Caki2 (cell line): ENCODE measurements around the gene PTK7. TPM values are rescaled to one million over a fixed set of nuclear protein-coding genes. Genes with fewer than 3 reads are reported as not detected.
"Not testable (repeated sequence)": the region's sequence is repeated elsewhere in the genome, so short reads cannot be mapped to it uniquely, and the experiment has no call there.

ENCODE experiments used
- DNase-seq: peaks from one replicate; pipeline ENCODE4 v3.0.0-alpha.2; 2015; ENCODE audit warnings: low read depth
- in situ Hi-C: cut with HindIII; loops from 2 replicates; pipeline ENCODE4 v1.10.0; 2016; ENCODE audit warnings: low sequenced_read_pairs, low pct_unique_long_range_greater_than_20kb, mixed read lengths
- total RNA-seq: library from RNA; depleted of rRNA; stranded (reverse); fragments of >200 nt; shearing (Covaris generic); gene quantifications from 2 replicates; pipeline ENCODE4 v1.2.3, GENCODE V29; 2014; ENCODE audit warnings: low replicate concordance

The PTK7 gene
- total RNA-seq, 1 experiment from 2014 or later: 69.5 TPM

DNA sequence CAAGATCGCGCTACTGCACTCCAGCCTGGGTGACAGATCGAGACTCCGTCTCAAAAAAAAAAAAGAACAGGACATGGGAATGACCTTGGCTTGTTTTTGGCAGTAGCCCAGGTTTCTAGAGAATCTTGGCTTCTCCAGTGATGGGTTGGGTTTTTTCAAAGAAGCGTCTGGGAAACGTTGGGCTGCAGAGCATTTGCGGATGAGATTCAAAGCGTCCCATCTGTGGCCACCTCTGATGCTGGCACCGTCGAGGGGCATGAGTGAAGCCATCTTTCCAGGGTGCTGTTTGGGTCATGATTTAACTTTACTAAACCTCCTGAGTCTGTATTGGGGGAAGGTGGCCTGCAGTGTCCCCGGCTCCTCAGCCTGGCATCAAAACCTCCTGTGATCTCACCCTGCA lies 51.8 kb downstream of the PTK7 start:
- in situ Hi-C loops: no loop called here
- no peak for DNase-seq

DNA sequence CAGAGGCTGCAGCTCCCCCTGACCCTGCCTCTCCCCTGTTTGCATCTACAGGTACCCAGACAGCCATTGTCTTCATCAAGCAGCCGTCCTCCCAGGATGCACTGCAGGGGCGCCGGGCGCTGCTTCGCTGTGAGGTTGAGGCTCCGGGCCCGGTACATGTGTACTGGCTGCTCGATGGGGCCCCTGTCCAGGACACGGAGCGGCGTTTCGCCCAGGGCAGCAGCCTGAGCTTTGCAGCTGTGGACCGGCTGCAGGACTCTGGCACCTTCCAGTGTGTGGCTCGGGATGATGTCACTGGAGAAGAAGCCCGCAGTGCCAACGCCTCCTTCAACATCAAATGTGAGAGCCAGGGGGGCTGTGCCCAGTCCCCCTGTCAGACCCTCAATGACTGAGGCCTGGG lies 52.8 kb downstream of the PTK7 start:
- in situ Hi-C loops: no loop called here
- DNase-seq: no peak

DNA sequence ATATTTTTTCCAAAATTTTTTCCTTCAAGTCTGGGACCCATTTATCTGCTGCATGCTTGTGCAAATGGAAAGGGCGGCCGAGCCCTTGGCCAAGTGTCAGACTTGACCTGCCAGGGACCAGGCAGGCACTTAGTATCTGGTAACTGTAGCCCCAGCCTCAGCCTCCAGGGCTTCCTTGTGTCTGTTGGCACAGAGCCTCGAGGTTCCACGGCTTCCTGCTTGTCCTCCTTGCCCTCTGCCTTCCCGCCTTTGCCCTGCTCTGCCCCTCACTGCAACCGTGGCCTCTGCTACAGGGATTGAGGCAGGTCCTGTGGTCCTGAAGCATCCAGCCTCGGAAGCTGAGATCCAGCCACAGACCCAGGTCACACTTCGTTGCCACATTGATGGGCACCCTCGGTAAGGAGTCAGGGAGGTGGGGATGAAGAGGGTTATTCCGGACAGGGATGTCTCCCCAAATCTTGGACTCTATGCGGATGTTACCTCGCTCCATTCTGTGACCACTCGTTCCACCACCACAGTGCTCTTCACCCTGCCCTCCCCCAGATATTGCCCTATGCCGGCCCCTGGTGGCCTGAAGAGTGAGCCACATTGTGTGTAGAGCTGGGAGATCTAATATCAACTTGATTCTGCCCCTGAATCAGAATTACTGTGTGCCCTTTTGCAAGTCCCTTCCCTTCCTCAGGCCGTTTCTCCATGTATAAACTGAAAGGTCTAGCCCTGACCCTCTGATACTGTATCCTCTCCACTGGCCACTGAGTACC lies 53.5 kb downstream of the PTK7 start:
- peak; percentile 17 for DNase-seq
- in situ Hi-C loops: no loop called here

DNA sequence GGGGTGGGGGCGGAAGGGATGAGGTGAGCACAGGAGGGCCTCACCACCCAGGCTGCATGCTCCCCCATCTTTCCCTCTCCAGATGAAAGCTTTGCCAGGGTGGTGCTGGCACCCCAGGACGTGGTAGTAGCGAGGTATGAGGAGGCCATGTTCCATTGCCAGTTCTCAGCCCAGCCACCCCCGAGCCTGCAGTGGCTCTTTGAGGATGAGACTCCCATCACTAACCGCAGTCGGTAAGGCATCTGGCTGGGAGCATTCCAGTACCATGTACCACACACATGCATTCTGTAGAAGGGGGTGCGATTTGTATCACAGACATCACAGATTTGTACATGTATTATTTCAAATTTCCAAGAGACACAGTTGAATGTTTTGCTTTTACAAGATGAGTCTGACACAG lies 54.3 kb downstream of the PTK7 start:
- DNase-seq: no peak
- in situ Hi-C loops: no loop called here

DNA sequence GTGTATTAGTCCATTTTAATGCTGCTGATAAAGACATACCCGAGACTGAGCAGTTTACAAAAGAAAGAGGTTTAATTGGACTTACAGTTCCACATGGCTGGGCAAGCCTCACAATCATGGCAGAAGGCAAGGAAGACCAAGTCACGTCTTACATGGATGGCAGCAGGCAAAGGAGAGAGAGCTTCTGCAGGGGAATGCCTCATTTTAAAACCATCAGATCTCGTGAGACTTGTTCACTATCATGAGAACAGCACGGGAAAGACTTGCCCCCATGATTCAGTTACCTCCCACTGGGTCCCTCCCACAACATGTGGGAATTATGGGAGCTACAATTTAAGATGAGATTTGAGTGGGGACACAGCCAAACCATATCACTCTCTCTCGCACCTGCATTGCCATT lies 55.3 kb downstream of the PTK7 start:
- in situ Hi-C loops, DNase-seq: not testable (repeated sequence)

DNA sequence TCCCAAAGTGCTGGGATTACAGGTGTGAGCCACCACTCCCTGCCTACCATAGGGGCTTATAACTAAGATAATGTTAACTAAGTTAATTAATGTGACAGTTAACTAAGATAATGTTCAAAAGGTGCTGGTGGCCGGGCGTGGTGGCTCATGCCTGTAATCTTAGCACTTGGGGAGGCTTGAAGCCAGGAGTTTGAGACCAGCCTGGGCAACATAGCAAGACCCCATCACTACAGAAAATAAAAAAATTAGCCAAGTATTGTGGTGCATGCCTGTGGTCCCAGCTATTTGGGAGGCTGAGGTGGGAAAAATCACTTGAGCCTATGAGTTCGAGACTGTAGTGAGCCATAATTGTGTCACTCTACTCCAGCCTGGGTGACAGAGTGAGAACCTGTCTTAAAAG lies 62.2 kb downstream of the PTK7 start:
- in situ Hi-C loops: no loop called here
- no peak for DNase-seq

DNA sequence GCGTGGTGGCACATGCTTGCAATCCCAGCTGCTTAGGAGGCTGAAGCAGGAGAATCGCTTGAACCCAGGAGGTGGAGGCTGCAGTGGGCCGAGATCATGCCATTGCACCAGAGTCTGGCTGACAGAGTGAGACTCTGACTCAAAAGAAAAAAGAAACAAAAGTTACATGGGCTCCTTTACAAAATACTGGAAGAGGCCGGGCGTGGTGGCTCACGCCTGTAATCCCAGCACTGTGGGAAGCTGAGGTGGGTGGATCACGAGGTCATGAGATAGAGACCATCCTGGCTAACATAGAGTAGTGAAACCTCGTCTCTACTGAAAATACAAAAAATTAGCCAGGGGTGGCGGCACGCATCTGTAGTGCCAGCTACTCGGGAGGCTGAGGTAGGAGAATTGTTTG lies 63.9 kb downstream of the PTK7 start:
- DNase-seq, in situ Hi-C loops: not testable (repeated sequence)

DNA sequence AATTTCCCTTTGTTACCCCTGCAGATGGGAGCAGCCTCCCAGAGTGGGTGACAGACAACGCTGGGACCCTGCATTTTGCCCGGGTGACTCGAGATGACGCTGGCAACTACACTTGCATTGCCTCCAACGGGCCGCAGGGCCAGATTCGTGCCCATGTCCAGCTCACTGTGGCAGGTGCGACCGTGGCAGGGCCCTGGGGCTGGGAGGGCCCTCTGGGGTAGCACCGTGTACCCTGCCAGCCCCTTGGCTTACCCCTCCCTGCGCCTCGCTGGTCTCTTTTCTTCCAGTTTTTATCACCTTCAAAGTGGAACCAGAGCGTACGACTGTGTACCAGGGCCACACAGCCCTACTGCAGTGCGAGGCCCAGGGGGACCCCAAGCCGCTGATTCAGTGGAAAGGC lies 65.5 kb downstream of the PTK7 start:
- DNase-seq: no peak
- in situ Hi-C loops: no loop called here

DNA sequence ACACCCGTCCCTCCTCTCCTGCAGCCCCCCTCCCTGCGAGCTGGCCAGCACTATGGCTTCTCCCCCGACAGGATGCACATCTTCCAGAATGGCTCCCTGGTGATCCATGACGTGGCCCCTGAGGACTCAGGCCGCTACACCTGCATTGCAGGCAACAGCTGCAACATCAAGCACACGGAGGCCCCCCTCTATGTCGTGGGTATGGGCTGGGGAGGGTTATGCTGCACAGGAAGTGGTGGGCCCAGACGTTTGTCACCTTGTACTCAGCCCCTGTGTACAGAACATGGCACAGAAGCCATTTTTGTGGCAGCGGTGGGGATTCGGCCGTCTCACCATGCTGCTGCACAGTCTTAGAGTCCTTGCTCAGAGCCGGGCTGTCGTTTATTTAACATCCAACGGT lies 66.0 kb downstream of the PTK7 start:
- no peak for DNase-seq
- in situ Hi-C loops: no loop called here

DNA sequence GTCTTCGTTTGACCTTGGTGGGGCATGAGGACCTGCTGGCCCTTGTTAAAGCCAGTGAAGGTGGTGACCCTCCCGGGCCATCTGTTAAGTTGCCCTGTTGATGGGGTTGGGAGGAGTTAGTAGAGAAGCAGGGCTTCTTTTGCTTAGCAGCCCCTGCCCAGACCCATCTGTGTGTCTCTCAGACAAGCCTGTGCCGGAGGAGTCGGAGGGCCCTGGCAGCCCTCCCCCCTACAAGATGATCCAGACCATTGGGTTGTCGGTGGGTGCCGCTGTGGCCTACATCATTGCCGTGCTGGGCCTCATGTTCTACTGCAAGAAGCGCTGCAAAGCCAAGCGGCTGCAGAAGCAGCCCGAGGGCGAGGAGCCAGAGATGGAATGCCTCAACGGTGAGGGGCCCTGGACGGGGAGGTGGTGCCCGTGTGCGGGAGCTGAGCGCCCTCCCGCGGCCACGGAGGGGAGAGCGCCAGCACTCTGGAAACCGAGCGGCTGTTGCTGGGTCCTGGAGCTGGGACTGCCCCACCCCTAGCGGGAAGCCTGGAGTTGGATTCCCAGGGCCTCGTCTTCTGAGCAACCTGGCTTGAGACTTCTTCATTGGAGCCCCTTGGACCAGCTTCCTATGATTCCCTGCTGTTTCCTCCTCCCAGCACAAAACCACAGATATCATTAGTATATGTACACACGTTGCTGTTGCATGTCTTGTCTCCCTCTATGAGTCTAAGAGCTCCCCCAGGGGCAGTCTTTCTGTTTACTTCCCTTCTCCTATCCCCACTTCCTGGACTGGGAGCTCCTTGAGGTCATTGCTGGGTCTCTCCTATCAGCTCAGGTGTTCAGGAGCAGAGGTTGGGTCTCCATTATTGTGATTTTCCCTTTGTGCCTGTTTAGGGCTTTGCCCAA lies 67.4 kb downstream of the PTK7 start:
- in situ Hi-C loops: no loop called here
- DNase-seq: peak; percentile 77

DNA sequence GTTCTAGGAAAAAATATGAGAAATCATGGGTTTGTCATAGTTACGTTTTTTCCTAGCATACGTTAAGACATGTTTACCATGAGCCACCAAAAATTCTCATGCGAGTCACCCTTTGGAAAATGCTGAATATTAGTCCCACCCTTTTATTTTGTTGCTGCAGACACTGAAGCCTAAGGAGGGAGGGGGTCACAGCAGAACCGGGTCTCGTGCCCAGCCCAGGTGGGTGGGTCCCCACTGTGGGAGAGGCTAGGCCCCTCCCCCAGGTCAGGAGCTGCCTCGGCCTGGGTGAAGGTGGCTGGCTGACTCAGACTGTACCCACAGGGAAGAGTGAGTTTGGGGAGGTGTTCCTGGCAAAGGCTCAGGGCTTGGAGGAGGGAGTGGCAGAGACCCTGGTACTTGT lies 68.8 kb downstream of the PTK7 start:
- DNase-seq: no peak
- in situ Hi-C loops: no loop called here

DNA sequence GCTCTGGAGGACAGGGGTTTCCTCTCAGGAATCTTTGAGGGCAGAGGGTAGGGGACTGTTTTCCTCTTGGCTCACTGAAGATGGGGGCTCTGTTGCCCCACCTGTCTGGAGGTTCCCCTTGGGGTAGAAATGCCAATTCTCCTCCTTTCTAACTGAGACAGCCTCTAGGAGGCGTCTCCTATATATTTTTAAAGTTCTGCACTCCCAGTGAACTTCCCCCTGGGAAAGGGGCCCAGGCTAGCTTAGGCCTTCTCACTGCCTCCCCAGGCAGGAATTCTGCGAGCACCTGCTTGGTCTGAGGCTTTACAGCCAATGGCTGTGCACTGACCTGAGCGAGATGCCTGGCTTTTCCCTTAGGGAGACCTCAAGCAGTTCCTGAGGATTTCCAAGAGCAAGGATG lies 70.1 kb downstream of the PTK7 start:
- in situ Hi-C loops: no loop called here
- DNase-seq: no peak

DNA sequence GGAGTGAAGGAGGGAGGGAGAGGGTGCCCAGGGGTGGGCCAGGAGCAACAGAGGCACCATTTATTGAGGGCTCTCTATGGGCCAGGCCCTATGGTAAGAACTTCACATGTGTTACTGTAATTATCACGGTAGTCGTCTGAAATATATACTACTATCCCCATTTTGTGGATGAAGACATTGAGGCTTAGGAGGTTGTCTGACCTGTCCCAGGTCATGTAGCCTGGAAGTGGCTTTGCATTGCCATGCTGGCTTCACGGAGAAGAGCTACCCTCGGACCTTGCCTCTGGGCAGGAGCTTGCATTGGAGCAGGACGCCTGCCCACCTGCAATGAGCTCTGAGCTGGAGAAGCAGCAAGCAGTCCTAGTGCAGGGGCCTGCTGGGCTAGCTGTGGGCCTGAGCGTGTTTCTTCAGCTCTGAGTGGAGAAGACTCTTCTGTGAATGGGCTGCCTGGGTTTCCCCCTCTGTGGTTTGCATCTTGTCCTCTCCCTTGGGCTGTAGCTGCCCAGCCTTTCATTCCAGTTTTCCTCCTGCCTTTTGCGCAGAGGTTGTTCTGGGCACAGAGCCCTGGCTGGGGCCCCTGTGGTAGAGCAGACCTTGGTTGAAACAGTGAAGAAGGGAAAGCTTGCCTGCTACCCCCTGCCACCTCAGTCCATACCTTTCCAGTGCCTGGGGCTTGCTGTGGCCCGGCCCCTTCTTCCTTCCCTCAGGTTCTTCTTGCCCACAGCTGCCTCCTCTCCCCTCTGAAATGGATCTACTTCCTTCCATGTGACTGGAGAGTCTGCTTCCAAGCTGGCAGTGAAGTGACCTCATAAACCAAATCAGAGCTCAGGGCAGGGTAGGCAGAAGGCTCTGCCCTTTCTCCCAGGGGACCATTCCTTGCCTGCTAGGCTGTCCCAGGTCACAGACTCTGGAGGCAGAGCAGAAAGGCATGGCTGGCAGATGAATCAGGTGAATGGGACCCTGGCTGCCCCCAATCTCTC lies 70.9 kb downstream of the PTK7 start:
- in situ Hi-C loops: no loop called here
- no peak for DNase-seq

DNA sequence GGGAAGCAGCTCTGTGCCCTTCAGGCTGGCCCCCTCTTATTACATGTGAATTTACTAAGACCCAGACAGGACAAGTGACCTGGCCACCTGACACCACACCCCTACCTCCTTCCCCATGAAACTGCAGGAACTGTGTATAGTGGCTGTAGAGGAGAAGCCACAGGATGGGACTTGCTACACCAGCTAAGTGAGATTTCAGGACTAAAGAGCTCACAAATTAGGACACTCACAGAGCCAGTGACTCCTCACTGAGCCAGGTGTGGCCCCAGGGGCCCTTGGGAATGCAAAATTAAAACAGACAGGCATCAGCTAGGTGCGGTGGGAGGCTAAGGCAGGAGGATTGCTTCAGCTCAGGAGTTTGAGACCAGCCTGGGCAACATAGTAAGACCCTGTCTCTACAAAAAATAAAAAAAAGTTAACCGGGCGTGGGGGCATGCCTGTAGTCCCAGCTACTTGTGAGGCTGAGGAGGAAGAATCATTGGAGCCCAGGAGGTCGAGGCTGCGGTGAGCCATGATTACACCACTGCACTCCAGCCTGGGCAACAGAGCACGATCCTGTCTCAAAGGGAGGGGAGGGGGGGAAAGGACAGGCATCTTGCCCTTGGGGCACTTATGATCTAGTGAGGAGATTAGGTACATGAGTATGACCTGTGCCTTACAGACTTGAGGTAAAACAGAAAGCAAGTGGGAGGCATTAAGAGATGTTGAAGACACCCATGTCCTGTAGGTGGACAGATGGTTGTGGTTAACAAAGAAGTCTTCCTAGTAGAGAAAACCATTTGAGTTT lies 71.8 kb downstream of the PTK7 start:
- DNase-seq: no peak
- in situ Hi-C loops: no loop called here

DNA sequence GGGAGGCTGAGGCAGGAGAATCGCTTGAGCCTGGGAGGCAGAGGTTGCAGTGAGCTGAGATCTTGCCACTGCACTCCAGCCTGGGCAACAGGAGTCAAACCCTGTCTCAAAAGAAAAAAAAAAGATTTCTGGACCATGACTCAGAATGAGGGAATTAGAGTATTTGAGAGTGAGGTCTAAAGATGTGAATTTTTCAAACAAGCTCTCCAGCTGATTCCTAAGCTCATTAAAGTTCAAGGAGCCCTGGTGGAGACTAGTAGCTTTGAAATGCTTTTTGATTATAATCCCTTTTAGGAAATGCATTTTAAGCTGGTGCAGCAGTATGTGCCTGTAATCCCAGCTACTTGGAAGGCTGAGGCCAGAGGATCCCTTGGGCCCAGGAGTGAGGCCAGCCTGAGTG lies 73.2 kb downstream of the PTK7 start:
- in situ Hi-C loops: no loop called here

DNA sequence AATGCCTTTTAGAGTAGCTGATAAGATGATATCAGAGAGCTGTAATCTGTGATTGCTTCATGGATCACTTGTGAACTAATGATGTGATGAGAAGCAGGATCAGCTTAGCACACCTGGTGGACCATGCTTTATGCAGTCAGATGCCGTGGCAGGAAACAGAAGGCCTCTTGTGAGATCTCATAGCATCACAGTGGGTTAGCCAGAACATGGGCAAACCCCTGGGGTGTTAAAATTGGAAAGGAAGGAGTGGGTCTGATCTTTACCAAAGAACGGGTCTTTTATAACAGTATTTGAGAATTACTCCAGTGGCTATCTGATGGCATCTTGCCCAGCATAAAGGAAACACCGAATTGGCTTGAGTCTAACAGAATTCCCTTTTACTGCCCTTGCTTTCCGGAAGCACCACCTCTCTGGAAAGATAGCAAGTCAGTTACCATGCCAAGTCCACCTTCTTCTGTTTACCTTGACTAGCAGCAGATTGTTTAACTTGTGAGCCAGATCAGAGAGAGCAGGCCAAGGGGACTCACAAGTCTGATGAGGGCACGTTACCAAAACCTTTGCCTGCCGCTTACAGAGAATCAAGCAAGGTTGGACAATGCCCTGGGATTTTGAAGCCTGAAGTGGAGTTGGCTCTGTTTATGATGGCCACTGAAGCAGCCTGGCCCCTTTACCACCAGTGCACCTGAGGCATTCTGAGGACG lies 74.1 kb downstream of the PTK7 start:
- in situ Hi-C loops: no loop called here
- no peak for DNase-seq

More for the DNA sequence above, 73.2 kb downstream of the PTK7 start:
- no peak for DNase-seq

DNA sequence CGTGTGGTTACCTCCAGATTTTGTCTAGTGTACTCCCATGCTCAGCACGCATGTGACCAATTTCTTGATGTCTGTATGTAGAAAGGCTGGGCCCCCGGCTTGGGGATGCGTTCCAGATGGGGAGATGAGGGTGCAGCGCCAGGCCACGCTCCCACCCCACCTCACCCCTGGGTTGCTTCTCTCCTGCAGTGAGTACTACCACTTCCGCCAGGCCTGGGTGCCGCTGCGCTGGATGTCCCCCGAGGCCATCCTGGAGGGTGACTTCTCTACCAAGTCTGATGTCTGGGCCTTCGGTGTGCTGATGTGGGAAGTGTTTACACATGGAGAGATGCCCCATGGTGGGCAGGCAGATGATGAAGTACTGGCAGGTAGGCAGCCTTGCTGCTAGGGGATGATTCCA lies 83.5 kb downstream of the PTK7 start:
- no peak for DNase-seq
- in situ Hi-C loops: no loop called here
